Skin of body (tissue), 1 donor: ENCODE measurements around the gene PRAMEF14. TPM values are rescaled to one million over a fixed set of nuclear protein-coding genes. Genes with fewer than 3 reads are reported as not detected.

ENCODE experiments used
- total RNA-seq: library from RNA; depleted of rRNA; stranded (reverse); fragments of >200 nt; gene quantifications from one replicate; pipeline ENCODE4 v1.2.3, GENCODE V29; 2014

PRAMEF14 gene
- total RNA-seq, 1 donor from 2014 or later = not detected

Other genes with a start within 250 kb of the PRAMEF14 start
- not detected for gene HNRNPCL2, start 230.3 kb downstream of the PRAMEF14 start, total RNA-seq
- gene PRAMEF26, start 191.1 kb downstream of the PRAMEF14 start, total RNA-seq = not detected
- gene HNRNPCL4, start 181.5 kb downstream of the PRAMEF14 start, total RNA-seq = not detected
- gene PRAMEF9, start 175.3 kb downstream of the PRAMEF14 start, total RNA-seq = not detected
- gene PRAMEF13, start 145.7 kb downstream of the PRAMEF14 start, total RNA-seq = not detected
- gene PRAMEF18, start 121.0 kb downstream of the PRAMEF14 start, total RNA-seq = not detected
- not detected for gene PRAMEF5, start 92.9 kb downstream of the PRAMEF14 start, total RNA-seq
- gene PRAMEF8, start 62.0 kb downstream of the PRAMEF14 start, total RNA-seq = not detected
- not detected for gene PRAMEF33, start 43.6 kb downstream of the PRAMEF14 start, total RNA-seq
- not detected for gene PRAMEF15, start 31.6 kb downstream of the PRAMEF14 start, total RNA-seq
- gene PRAMEF19, start 24.8 kb upstream of the PRAMEF14 start, total RNA-seq = not detected
- not detected for gene PRAMEF17, start 42.5 kb upstream of the PRAMEF14 start, total RNA-seq
- not detected for gene PRAMEF20, start 63.3 kb upstream of the PRAMEF14 start, total RNA-seq
- gene LRRC38, start 166.9 kb upstream of the PRAMEF14 start, total RNA-seq = 1.4 TPM
- 5.3 TPM for gene PDPN, start 236.7 kb upstream of the PRAMEF14 start, total RNA-seq